Activated CD4-positive, CD25-positive, alpha-beta regulatory T cell treated with anti-CD3 and anti-CD28 coated beads, Interleukin-2, amount 50 U/mL, for 72 hours (primary cell): Measurements from ENCODE around the gene FABP7.
"Not testable (repeated sequence)": the region's sequence is repeated elsewhere in the genome, so short reads cannot be mapped to it uniquely, and the experiment has no call there.

Experiments
- DNase-seq: peaks from one replicate; pipeline ENCODE4 v3.0.0; 2021

The FABP7 gene

GRCh38 chr6:122779667-122780066 is at the start of gene FABP7:
Gene FABP7 (plus strand): TSS chr6:122779716. CDS start chr6:122779795, 79 bp downstream.
- no peak for DNase-seq

- no peak for DNase-seq
Measured at GRCh38 chr6:122730334-122730733, 49.2 kb upstream of the FABP7 start.

DNA sequence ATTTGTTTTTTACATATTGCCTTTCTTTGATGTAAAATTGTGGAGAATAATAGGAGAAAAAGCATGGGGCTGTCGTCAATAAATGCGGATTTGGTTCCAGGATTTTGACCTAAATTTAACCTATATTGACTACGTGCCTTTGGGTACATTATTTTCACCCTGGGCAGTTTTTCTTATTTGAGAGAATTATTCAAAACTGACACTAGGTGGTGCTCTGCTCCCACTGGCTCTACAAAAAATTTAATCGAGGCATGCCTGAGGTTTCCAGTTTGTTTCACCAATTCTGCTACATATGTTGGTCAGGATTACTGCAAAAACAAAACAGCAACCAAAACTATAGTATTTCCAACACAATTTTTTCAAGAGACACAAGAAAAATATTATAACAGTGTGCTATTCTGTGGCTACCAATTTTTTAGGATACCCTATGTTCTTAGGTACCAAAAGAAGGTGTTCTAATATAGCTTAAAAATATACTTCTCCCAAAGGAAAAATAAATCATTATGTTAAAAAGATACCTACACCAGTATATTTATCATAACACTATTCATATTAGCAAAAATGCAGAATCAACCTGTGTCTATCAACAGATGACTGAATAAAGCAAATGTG is 48.6 kb upstream of the FABP7 start:
- no peak for DNase-seq

DNA sequence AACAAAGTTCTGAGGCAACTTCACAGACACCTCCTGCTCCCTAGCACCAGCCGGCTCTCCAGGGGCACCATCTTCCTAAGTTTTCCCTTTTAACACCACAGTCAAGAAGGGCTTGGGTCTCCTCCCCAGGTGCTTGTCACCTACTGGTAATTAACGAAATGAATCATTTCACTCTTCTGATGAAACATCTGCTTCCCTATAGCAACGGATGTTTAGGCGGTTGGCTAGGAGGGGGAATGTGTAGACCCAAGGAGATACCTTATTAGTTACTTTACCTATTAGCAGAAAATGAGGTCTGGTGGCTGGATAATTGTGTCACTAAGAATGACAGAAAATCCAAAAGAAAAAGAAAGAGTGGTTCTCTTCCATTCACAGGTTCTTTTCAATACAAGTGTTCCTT is 46.3 kb upstream of the FABP7 start:
- DNase-seq: no peak

GRCh38 chr6:122734529-122735395 is 44.8 kb upstream of the FABP7 start:
- DNase-seq: no peak

GRCh38 chr6:122735582-122735981 is 43.9 kb upstream of the FABP7 start:
- no peak for DNase-seq

DNA sequence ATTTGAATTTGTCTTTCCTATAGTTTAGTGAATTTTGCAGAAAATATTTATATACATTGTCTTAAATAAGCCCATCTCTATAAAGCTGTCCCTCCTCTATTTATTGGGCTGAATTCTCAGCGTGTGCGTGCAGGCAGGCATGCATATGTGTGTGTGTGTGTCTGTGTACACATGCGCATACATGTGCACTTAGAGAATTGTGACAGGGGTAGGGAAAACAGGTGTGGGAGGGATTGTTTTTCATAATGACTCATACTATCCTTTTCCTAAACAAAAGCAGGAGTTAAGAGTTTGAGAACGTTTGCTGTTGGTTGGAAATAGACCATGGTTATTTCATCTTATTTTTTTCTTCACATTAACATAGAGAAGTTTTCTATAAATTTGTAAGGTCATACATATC is 43.4 kb upstream of the FABP7 start:
- no peak for DNase-seq

DNA sequence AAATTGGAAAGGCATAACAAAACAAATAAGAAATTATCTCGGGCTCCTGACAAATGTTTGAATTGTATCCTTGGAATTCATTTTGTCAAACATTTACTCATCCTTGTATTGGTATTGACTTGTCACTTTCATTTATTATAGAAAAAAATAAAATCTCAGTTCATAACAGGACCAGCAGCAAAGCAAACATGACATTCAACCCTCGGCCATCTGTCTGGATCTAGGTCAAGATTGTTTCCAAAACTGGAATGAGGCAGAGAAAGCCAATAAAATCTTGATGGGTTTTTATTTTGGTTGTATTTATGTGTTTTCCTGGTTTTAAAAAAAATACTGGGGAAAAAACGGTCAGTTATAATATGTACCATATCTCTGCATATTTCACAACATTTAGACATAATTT is 42.9 kb upstream of the FABP7 start:
- no peak for DNase-seq

DNA sequence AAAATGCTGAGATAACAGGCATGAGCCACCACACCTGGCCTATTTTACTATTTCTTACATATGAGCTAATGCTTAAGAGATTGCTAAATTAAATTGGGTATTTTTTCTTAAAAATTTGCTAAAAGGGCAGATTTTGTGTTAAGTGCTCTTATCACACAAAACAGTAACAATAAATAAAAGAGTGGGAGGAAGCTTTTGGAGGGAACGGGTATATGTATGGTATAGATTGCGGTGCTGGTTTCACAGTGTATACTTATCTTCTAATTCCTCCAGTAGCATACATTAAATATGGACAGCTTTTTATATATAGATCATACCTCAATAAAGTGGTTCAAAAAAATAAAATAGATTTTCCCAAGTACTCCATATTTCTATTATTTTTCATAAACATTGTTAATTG is 39.4 kb upstream of the FABP7 start:
- DNase-seq: no peak

DNA sequence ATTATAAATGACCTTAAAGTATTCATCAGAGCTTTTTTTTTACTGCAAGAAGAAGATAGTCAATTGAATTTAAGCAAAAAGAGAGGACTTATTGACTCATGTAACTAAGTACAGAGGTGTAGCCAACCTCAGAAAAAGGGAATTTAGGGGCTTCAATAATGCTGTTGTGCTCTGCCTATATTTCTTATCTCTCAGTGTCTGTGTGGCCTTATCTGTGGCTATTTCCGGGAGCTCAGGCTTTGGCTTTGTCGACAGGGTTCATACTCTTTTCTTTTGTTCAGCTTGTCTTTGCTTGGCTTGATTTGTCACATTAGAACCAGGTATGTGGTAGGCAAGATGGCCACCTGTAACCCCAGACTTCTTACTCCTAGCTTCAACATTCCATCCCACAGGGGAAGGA is 38.6 kb upstream of the FABP7 start:
- DNase-seq: no peak

GRCh38 chr6:122744247-122744646 is 35.3 kb upstream of the FABP7 start:
- DNase-seq: not testable (repeated sequence)

DNA sequence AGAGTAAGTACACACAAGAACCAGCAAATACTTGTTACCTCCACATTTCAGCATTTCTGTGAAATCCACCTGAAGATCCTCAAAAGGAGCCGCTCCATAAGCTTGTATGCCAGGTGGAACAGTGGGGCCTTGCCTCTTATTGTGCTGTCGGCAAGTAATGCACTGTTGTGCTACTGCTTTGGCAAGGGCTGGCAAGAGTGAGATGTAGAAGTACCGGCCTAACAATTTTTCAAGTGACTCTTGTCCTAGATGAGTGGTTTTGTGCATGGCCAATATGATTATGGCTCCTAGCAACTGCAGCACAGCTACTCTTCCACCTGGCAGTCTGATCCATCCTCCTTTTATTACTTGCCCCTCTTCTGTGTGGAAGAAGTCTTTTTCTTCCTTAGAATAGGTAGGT is 34.7 kb upstream of the FABP7 start:
- DNase-seq: not testable (repeated sequence)

- DNase-seq: no peak
Measured at GRCh38 chr6:122746688-122747087, 32.8 kb upstream of the FABP7 start.

- no peak for DNase-seq
Measured at GRCh38 chr6:122747573-122747972, 31.9 kb upstream of the FABP7 start.

DNA sequence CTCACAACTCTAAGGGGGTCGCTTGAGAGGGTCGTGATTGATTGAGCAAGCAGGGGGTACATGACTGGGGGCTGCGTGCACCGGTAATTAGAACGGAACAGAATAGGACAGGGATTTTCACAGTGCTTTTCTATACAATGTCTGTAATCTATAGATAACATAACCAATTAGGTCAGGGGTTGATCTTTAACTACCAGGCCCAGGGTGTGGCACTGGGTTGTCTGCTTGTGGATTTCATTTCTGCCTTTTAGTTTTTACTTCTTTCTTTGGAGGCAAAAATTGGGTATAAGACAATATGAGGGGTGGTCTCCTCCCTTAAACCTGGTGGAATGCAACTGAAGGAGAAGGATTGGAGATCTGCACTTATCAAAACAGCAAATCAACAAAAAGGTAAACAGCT is 30.6 kb upstream of the FABP7 start:
- not testable (repeated sequence) for DNase-seq

- DNase-seq: no peak
Measured at GRCh38 chr6:122749451-122750050, 30.0 kb upstream of the FABP7 start.

GRCh38 chr6:122751326-122751725 is 28.2 kb upstream of the FABP7 start:
- DNase-seq: no peak

- DNase-seq: no peak
Measured at GRCh38 chr6:122752459-122752858, 27.1 kb upstream of the FABP7 start.

GRCh38 chr6:122753000-122753687 is 26.4 kb upstream of the FABP7 start:
- no peak for DNase-seq

- no peak for DNase-seq
Measured at GRCh38 chr6:122753688-122754056, 25.8 kb upstream of the FABP7 start.

GRCh38 chr6:122754191-122754731 is 25.3 kb upstream of the FABP7 start:
- no peak for DNase-seq

- no peak for DNase-seq
Measured at GRCh38 chr6:122755901-122756300, 23.6 kb upstream of the FABP7 start.

- DNase-seq: no peak
Measured at GRCh38 chr6:122758927-122759334, 20.6 kb upstream of the FABP7 start.
